ENCODE data around the gene NUMBL.

Gene NUMBL

DNA sequence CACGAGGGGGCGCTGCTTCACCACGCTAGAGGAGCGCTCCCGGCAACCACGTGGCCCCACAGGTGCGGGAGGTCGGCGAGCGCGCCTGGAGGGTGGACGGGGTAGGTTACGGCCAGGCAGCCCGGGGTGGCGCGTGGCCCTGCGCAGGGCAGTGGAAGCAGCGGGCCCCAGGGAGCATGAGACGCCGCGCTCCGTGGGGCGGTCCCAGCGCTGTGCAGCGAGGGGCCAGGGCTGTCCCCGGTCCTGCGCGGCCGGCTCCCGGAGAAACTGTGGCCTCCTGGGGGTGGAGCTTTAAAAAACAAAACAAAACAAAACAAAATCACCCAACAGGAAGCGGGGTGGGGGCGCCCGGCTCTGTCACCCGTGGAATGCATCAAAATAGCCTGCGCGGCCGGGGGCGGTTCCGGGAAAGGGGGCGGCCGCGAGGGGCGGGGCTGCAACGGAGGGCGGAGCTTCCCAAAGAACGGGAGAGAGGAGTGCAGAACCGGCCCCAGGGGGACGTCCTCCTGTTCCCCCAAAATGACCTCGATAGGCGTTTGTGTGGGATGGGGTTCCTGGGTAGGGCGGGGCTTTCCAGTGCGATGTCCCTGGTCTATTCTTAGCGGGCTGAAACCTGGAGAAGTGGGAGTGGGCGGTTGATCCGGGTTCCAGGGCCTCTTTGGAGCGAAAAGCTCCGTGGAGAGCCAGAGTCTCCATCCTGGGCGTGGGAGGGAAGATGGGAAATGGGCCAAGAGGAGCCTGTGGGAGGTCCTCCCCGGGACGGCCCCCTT lies 27.3 kb downstream of the NUMBL start:
- H3K9me2 ChIP-seq (replicated peaks; ENCODE audit: insufficient read depth, low read length): no peaks in the 10 kb centered on the region
- H3K27me3 ChIP-seq (ENCODE audit: low read length): no peaks in the 10 kb centered on the region
- H3K9ac ChIP-seq (ENCODE audit: low read length): peak overlapping the region; percentile 60
- H3K27ac ChIP-seq (ENCODE audit: low read depth, low read length): no peak overlapping the region
- peak overlapping the region; percentile 97 for H2AFZ ChIP-seq (ENCODE audit: low read depth, low read length, severe bottlenecking)
- no peaks in the 10 kb centered on the region for H3K36me3 ChIP-seq (ENCODE audit: low read length)
- TF ChIP-seq, protein P1, sequence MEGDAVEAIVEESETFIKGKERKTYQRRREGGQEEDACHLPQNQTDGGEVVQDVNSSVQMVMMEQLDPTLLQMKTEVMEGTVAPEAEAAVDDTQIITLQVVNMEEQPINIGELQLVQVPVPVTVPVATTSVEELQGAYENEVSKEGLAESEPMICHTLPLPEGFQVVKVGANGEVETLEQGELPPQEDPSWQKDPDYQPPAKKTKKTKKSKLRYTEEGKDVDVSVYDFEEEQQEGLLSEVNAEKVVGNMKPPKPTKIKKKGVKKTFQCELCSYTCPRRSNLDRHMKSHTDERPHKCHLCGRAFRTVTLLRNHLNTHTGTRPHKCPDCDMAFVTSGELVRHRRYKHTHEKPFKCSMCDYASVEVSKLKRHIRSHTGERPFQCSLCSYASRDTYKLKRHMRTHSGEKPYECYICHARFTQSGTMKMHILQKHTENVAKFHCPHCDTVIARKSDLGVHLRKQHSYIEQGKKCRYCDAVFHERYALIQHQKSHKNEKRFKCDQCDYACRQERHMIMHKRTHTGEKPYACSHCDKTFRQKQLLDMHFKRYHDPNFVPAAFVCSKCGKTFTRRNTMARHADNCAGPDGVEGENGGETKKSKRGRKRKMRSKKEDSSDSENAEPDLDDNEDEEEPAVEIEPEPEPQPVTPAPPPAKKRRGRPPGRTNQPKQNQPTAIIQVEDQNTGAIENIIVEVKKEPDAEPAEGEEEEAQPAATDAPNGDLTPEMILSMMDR (IDR thresholded peaks at IDR 0.05; ENCODE audit: insufficient read depth, low read length, poor library complexity, severe bottlenecking): no peak
- no peak for TF ChIP-seq EZH2phosphoT487 (conservative IDR thresholded peaks at IDR 0.05; ENCODE audit: low read length)
- H4K20me1 ChIP-seq (ENCODE audit: low read depth, low read length): no peaks in the 10 kb centered on the region
- no peaks in the 10 kb centered on the region for H3K79me2 ChIP-seq (ENCODE audit: insufficient read depth, low read length)
- 0 out of 2 replicates have a peak, but pooled peaks cover 4% of the 10 kb centered on the region for H3F3A ChIP-seq (ENCODE audit: insufficient read depth)
- no peaks in the 10 kb centered on the region for H3K9me3 ChIP-seq (ENCODE audit: insufficient read depth, low read length)
- peak overlapping the region; percentile 68 for H3K4me3 ChIP-seq (ENCODE audit: insufficient read depth, low read length, poor library complexity, severe bottlenecking)
- H3K4me2 ChIP-seq (ENCODE audit: low read depth, low read length, poor library complexity, severe bottlenecking): peak overlapping the region; percentile 75

DNA sequence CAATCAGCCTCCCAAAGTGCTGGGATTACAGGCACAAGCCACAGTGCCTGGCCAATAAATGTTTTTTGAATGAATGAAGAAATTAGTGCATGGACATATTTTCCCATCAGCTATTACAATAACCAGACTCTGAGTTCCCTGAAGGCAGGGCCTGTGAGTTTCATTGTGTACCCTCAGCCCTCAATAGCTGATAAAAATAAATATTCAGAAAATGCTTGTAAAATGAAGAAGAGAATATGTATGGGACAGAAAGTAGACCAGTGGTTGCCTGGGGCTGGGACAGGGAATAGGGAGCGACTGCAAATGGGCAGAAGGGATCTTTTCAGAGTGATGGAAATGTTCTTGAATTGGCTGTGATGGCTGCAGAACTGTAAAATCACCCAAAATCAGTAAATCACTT lies 28.8 kb downstream of the NUMBL start:
- no peak overlapping the region for H3K4me2 ChIP-seq (ENCODE audit: low read depth, low read length, poor library complexity, severe bottlenecking)
- H3K36me3 ChIP-seq (ENCODE audit: low read length): no peaks in the 10 kb centered on the region
- H3F3A ChIP-seq (ENCODE audit: insufficient read depth): 0 out of 2 replicates have a peak, but pooled peaks cover 4% of the 10 kb centered on the region
- H3K27ac ChIP-seq (ENCODE audit: low read depth, low read length): no peak overlapping the region
- H2AFZ ChIP-seq (ENCODE audit: low read depth, low read length, severe bottlenecking): no peak overlapping the region
- H4K20me1 ChIP-seq (ENCODE audit: low read depth, low read length): no peaks in the 10 kb centered on the region
- H3K9me3 ChIP-seq (ENCODE audit: insufficient read depth, low read length): no peaks in the 10 kb centered on the region
- H3K79me2 ChIP-seq (ENCODE audit: insufficient read depth, low read length): no peaks in the 10 kb centered on the region
- no peak overlapping the region for H3K9ac ChIP-seq (ENCODE audit: low read length)
- no peaks in the 10 kb centered on the region for H3K27me3 ChIP-seq (ENCODE audit: low read length)
- no peaks in the 10 kb centered on the region for H3K9me2 ChIP-seq (replicated peaks; ENCODE audit: insufficient read depth, low read length)
- no peak overlapping the region for H3K4me3 ChIP-seq (ENCODE audit: insufficient read depth, low read length, poor library complexity, severe bottlenecking)
- TF ChIP-seq EZH2phosphoT487 (conservative IDR thresholded peaks at IDR 0.05; ENCODE audit: low read length): no peak
- TF ChIP-seq, protein P1 (IDR thresholded peaks at IDR 0.05; ENCODE audit: insufficient read depth, low read length, poor library complexity, severe bottlenecking): no peak

DNA sequence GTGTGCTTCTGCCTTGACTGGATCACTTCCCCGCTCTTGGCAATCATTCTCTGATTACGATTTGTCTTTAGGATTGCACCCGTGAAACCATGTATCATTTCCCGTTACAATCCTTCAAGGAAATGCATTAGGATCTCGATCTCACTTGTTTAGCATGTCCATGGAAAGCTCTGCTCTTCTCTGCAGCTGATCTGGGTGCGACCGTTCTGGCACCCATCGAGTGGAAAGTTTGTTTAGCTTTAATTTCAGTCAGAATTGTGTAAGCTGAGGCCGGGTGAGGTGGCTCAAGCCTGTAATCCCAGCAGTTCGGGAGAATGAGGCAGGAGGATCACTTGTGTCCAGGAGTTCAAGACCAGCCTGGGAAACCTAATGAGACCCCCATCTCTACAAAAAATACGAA lies 30.9 kb downstream of the NUMBL start:
- no peak overlapping the region for H3K4me2 ChIP-seq (ENCODE audit: low read depth, low read length, poor library complexity, severe bottlenecking)
- no peaks in the 10 kb centered on the region for H3K36me3 ChIP-seq (ENCODE audit: low read length)
- H3K27me3 ChIP-seq (ENCODE audit: low read length): no peaks in the 10 kb centered on the region
- no peaks in the 10 kb centered on the region for H4K20me1 ChIP-seq (ENCODE audit: low read depth, low read length)
- no peak overlapping the region for H3K4me3 ChIP-seq (ENCODE audit: insufficient read depth, low read length, poor library complexity, severe bottlenecking)
- TF ChIP-seq, protein P1 (IDR thresholded peaks at IDR 0.05; ENCODE audit: insufficient read depth, low read length, poor library complexity, severe bottlenecking): no peak
- no peak for TF ChIP-seq EZH2phosphoT487 (conservative IDR thresholded peaks at IDR 0.05; ENCODE audit: low read length)
- H3K79me2 ChIP-seq (ENCODE audit: insufficient read depth, low read length): no peaks in the 10 kb centered on the region
- H3K27ac ChIP-seq (ENCODE audit: low read depth, low read length): no peak overlapping the region
- no peak overlapping the region for H3K9ac ChIP-seq (ENCODE audit: low read length)
- no peak overlapping the region for H2AFZ ChIP-seq (ENCODE audit: low read depth, low read length, severe bottlenecking)
- no peaks in the 10 kb centered on the region for H3K9me2 ChIP-seq (replicated peaks; ENCODE audit: insufficient read depth, low read length)
- H3F3A ChIP-seq (ENCODE audit: insufficient read depth): 0 out of 2 replicates have a peak, but pooled peaks cover 4% of the 10 kb centered on the region
- H3K9me3 ChIP-seq (ENCODE audit: insufficient read depth, low read length): no peaks in the 10 kb centered on the region

Data from SU-DHL-6 (cell line).